ENCODE data around the gene GSG1L.

GSG1L gene

GRCh38 chr16:27817038-27817437, 246.5 kb downstream of the GSG1L start:
- TF ChIP-seq EP300 (IDR thresholded peaks at IDR 0.05; ENCODE audit: borderline replicate concordance): no peak
- TF ChIP-seq YY1 (IDR thresholded peaks at IDR 0.05; ENCODE audit: low read depth): no peak
- TF ChIP-seq CREB1 (IDR thresholded peaks at IDR 0.05; ENCODE audit: low read depth): no peak
- TF ChIP-seq TCF12 (IDR thresholded peaks at IDR 0.05; ENCODE audit: low read depth): no peak
- no peak for TF ChIP-seq RAD21 (IDR thresholded peaks at IDR 0.05; ENCODE audit: low read depth)

- TF ChIP-seq ZBTB7A (IDR thresholded peaks at IDR 0.05; ENCODE audit: low read depth): no peak
- TF ChIP-seq EGR1 (IDR thresholded peaks at IDR 0.05): no peak
- TF ChIP-seq NFIC (IDR thresholded peaks at IDR 0.05): no peak
- no peak for TF ChIP-seq CREB1 (IDR thresholded peaks at IDR 0.05; ENCODE audit: low read depth)
- TF ChIP-seq USF1 (IDR thresholded peaks at IDR 0.05): no peak
- no peak for TF ChIP-seq TCF12 (IDR thresholded peaks at IDR 0.05; ENCODE audit: low read depth)
- no peak for TF ChIP-seq YY1 (IDR thresholded peaks at IDR 0.05; ENCODE audit: low read depth)
- TF ChIP-seq EP300 (IDR thresholded peaks at IDR 0.05; ENCODE audit: borderline replicate concordance): no peak
- no peak for TF ChIP-seq FOXM1 (IDR thresholded peaks at IDR 0.05; ENCODE audit: borderline replicate concordance, low read depth)
- no peak for TF ChIP-seq CEBPB (IDR thresholded peaks at IDR 0.05)
- no peak for TF ChIP-seq MAX (IDR thresholded peaks at IDR 0.05)
- no peak for TF ChIP-seq TEAD4 (IDR thresholded peaks at IDR 0.05)
- no peak for TF ChIP-seq TAF1 (IDR thresholded peaks at IDR 0.05; ENCODE audit: low read depth)
- no peak for TF ChIP-seq RAD21 (IDR thresholded peaks at IDR 0.05; ENCODE audit: low read depth)
- no peak for TF ChIP-seq REST (IDR thresholded peaks at IDR 0.05; ENCODE audit: low read depth)
These were observed 247.0 kb downstream of the GSG1L start for GRCh38 chr16:27816561-27816960.

- TF ChIP-seq CEBPB (IDR thresholded peaks at IDR 0.05): no peak
- TF ChIP-seq FOXM1 (IDR thresholded peaks at IDR 0.05; ENCODE audit: borderline replicate concordance, low read depth): no peak
- TF ChIP-seq EP300 (IDR thresholded peaks at IDR 0.05; ENCODE audit: borderline replicate concordance): no peak
- no peak for TF ChIP-seq EGR1 (IDR thresholded peaks at IDR 0.05)
- TF ChIP-seq ZBTB7A (IDR thresholded peaks at IDR 0.05; ENCODE audit: low read depth): no peak
- TF ChIP-seq TAF1 (IDR thresholded peaks at IDR 0.05; ENCODE audit: low read depth): no peak
- TF ChIP-seq RAD21 (IDR thresholded peaks at IDR 0.05; ENCODE audit: low read depth): no peak
- no peak for TF ChIP-seq NFIC (IDR thresholded peaks at IDR 0.05)
- TF ChIP-seq YY1 (IDR thresholded peaks at IDR 0.05; ENCODE audit: low read depth): no peak
- no peak for TF ChIP-seq USF1 (IDR thresholded peaks at IDR 0.05)
- no peak for TF ChIP-seq CREB1 (IDR thresholded peaks at IDR 0.05; ENCODE audit: low read depth)
- no peak for TF ChIP-seq TEAD4 (IDR thresholded peaks at IDR 0.05)
- TF ChIP-seq TCF12 (IDR thresholded peaks at IDR 0.05; ENCODE audit: low read depth): no peak
- no peak for TF ChIP-seq MAX (IDR thresholded peaks at IDR 0.05)
- TF ChIP-seq REST (IDR thresholded peaks at IDR 0.05; ENCODE audit: low read depth): no peak
These were observed 249.9 kb downstream of the GSG1L start for GRCh38 chr16:27813591-27813990.

- no peak for TF ChIP-seq CEBPB (IDR thresholded peaks at IDR 0.05)
- TF ChIP-seq EGR1 (IDR thresholded peaks at IDR 0.05): no peak
- no peak for TF ChIP-seq USF1 (IDR thresholded peaks at IDR 0.05)
- no peak for TF ChIP-seq FOXM1 (IDR thresholded peaks at IDR 0.05; ENCODE audit: borderline replicate concordance, low read depth)
- TF ChIP-seq REST (IDR thresholded peaks at IDR 0.05; ENCODE audit: low read depth): no peak
- TF ChIP-seq RAD21 (IDR thresholded peaks at IDR 0.05; ENCODE audit: low read depth): no peak
- TF ChIP-seq TAF1 (IDR thresholded peaks at IDR 0.05; ENCODE audit: low read depth): no peak
- TF ChIP-seq YY1 (IDR thresholded peaks at IDR 0.05; ENCODE audit: low read depth): no peak
- TF ChIP-seq EP300 (IDR thresholded peaks at IDR 0.05; ENCODE audit: borderline replicate concordance): no peak
- no peak for TF ChIP-seq CREB1 (IDR thresholded peaks at IDR 0.05; ENCODE audit: low read depth)
- no peak for TF ChIP-seq TEAD4 (IDR thresholded peaks at IDR 0.05)
- TF ChIP-seq MAX (IDR thresholded peaks at IDR 0.05): no peak
These were observed 251.6 kb downstream of the GSG1L start for GRCh38 chr16:27811881-27812280.
